GM12878 (cell line): ENCODE measurements around the gene CEACAM6.

Experiments used
- CREB1 ChIP-seq: IDR thresholded peaks from 2 replicates; pipeline ENCODE4 v1.6.1; 2012; ENCODE audit warnings: low read depth, mild to moderate bottlenecking, inconsistent platforms
- CTCF ChIP-seq, 3 experiments: IDR thresholded peaks in 2 of 3; conservative IDR thresholded peaks in 1 of 3; 2 replicates each; pipeline ENCODE4 v1.5.1; 2011; ENCODE audit warnings: low read depth in 3 of 3, low read length in 3 of 3, mild to moderate bottlenecking in 3 of 3, control low read depth in 2 of 3, moderate library complexity in 2 of 3, inconsistent platforms in 1 of 3, mixed read lengths in 1 of 3; ENCODE audit not compliant: control insufficient read depth in 2 of 3, insufficient read depth in 1 of 3; ENCODE audit errors: extremely low read depth in 1 of 3
- EZH2 ChIP-seq: IDR thresholded peaks from 2 replicates; pipeline ENCODE4 v1.6.1; 2012; ENCODE audit warnings: low read depth, mild to moderate bottlenecking, control low read depth, inconsistent platforms, low read length, borderline replicate concordance; ENCODE audit not compliant: control insufficient read depth
- KDM1A ChIP-seq: fragments of 200-600 bp; sonication (generic); IDR thresholded peaks from 2 replicates; pipeline ENCODE4 v1.6.1; 2016; ENCODE audit warnings: borderline replicate concordance
- MAX ChIP-seq: IDR thresholded peaks from 2 replicates; pipeline ENCODE4 v1.6.1; 2012; ENCODE audit warnings: low read depth, low read length, improper control_type of control experiment
- MXI1 ChIP-seq: fragments of 150-350 bp; IDR thresholded peaks from 2 replicates; pipeline ENCODE4 v1.6.1; 2011; ENCODE audit warnings: low read depth, mild to moderate bottlenecking, inconsistent platforms, low read length, improper control_type of control experiment
- NBN ChIP-seq: fragments of 450-650 bp; IDR thresholded peaks from 2 replicates; pipeline ENCODE4 v1.6.1; 2016
- POLR2A ChIP-seq: IDR thresholded peaks from 2 replicates; pipeline ENCODE4 v1.6.1; 2011; ENCODE audit warnings: low read depth, mild to moderate bottlenecking, low read length
- POLR2AphosphoS5 ChIP-seq: IDR thresholded peaks from 2 replicates; pipeline ENCODE4 v1.6.1; 2011; ENCODE audit warnings: mild to moderate bottlenecking, low read length, inconsistent platforms
- SMC3 ChIP-seq: IDR thresholded peaks from 2 replicates; pipeline ENCODE4 v1.6.1; 2011; ENCODE audit warnings: low read length, improper control_type of control experiment, borderline replicate concordance
- ZZZ3 ChIP-seq: IDR thresholded peaks from 2 replicates; pipeline ENCODE4 v1.6.1; 2011; ENCODE audit warnings: low read depth; ENCODE audit not compliant: control insufficient read depth, insufficient read length

GRCh38 chr19:41810301-41810700 is 55.0 kb downstream of the CEACAM6 start:
- TF ChIP-seq CTCF (IDR thresholded peaks at IDR 0.05 in 2 of 3, conservative IDR thresholded peaks at IDR 0.05 in 1 of 3; ENCODE audit: control insufficient read depth in 2 of 3, extremely low read depth in 1 of 3, insufficient read depth in 1 of 3, low read depth in 3 of 3, low read length in 3 of 3) (no peak), CREB1 (no peak), POLR2AphosphoS5 (no peak), POLR2A (no peak), KDM1A (no peak), MXI1 (no peak), SMC3 (no peak), EZH2 (no peak), ZZZ3 (no peak), NBN (no peak), MAX (no peak)
